GM19455 (cell line): ENCODE measurements around the gene GRAMD1B.

Source experiments
- ATAC-seq: cut with Tn5 transposase; IDR thresholded peaks from one replicate; pipeline ENCODE4 v1.9.1; 2021; ENCODE audit not compliant: unreplicated experiment

The GRAMD1B gene

DNA sequence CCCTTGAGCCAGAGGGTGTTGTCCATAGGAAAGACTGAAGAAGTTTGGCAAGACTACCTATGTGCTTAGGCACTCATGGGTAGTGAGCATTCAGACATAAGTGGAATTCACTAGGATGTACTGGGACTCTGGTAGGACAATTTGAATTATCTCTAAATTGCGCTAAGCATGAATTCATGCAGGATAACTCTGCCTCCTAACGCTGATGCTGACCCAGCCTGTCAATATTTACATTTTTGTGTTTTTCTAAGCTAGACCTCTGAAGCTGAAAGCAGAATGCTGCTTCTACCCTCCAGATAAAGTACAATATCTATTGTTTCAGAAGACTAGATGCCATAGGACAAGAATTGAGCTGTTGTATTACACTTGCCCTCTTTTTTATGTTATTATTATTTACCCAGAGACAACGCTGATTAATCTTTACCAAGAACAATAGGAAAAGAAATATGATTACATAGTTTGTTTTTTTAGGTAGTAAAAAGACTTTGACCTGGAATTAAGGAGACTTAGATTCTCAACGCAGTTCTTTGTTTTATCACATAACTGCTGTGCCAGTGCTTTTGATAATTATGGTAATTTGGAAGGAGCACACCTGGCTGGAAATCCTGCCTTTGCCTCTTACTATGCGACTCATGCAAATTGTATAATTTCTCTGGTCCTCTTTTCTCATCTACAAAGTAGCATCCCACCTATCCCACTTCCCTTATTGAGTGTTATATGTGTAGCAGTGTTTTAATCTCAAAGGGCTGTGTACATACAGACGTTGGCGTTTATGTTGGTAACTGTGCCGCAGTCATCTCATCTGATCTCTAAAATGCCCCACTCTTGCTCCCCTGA lies 21.2 kb upstream of the GRAMD1B start:
- ATAC-seq: no peak

GRCh38 chr11:123409456-123410217 lies 20.4 kb upstream of the GRAMD1B start:
- ATAC-seq: no peak

DNA sequence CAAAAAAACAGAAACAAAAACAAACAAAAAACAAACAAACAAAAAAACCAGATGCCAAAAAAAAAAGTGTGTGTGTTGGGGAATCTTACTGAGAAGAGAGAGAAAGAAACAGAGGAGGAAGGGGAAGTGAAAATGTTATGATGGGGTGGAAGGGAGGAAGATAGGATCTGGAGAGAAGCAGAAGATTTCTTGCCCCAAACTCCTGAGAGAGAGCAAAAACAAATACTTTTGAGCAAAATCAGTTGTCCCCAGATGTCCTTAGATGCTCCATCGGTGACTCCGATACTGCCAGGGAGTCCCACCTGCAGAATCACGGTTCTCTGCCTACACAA lies 19.9 kb upstream of the GRAMD1B start:
- ATAC-seq: no peak

GRCh38 chr11:123413636-123414035 lies 16.4 kb upstream of the GRAMD1B start:
- ATAC-seq: no peak

DNA sequence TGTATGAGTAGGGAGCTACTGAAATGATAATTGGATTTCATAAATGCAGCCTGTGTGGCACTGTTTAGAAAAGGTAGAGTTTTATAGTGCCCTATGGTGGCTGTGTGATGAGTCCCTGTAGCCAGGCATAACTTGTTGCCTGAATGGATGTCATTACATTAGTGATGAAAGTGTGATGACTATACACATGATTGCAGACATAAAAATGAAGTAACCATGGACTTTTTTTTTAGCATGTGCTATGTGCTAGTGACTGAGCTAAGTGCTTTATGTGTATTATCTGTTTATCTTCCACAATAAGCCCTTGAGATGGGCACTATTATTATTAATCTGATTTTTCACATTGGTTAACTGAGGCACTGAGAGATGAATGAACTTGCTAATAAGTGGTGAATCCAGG lies 13.5 kb upstream of the GRAMD1B start:
- no peak for ATAC-seq

GRCh38 chr11:123418351-123419114 lies 11.5 kb upstream of the GRAMD1B start:
- ATAC-seq: no peak

GRCh38 chr11:123419731-123420452 lies 10.2 kb upstream of the GRAMD1B start:
- ATAC-seq: no peak

DNA sequence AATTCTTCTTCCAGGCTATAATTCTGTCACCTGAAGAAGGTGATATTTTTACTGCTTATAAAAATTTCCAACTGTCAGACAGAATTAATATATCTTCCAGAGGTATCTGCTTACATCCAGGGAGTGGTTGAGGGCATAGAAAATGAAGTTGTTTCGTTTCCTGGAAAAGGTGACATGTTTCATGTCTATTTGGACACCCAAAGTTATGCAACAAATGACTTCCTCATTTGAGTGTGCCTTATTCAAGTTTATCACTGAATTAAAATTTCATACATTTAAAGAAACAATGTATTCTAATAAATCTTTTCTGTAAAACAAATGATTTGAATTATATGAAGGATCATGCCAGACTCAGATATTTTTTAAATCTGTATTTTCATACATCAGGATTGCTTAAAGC lies 8.5 kb upstream of the GRAMD1B start:
- no peak for ATAC-seq

- ATAC-seq: no peak
Observed at GRCh38 chr11:123425367-123425766, 4.7 kb upstream of the GRAMD1B start.

DNA sequence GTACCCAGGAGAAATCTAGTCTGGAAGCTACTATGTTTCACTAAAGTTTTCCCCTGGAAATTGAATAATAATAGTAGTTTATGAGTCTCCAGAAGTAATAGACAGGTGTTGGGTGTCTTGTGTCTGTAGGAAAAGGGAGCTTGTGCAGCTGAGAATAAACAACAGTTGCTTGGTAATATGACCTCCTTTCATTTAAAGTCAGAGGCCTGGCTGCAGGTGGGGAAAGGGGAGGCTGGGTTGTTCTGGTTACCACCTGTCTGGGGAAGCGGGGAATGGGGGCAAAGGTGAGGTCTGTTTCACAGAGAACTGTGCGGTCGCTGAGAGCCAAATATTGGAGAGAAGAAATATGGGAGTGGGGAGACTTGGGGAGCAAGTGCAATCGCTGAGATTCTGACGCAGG lies 3.3 kb upstream of the GRAMD1B start:
- no peak for ATAC-seq

GRCh38 chr11:123427405-123427804 lies 2.7 kb upstream of the GRAMD1B start:
- no peak for ATAC-seq

GRCh38 chr11:123428116-123428715 lies 1.9 kb upstream of the GRAMD1B start:
- no peak for ATAC-seq

- ATAC-seq: no peak
Observed at GRCh38 chr11:123429336-123429735, 733 bp upstream of the GRAMD1B start.

DNA sequence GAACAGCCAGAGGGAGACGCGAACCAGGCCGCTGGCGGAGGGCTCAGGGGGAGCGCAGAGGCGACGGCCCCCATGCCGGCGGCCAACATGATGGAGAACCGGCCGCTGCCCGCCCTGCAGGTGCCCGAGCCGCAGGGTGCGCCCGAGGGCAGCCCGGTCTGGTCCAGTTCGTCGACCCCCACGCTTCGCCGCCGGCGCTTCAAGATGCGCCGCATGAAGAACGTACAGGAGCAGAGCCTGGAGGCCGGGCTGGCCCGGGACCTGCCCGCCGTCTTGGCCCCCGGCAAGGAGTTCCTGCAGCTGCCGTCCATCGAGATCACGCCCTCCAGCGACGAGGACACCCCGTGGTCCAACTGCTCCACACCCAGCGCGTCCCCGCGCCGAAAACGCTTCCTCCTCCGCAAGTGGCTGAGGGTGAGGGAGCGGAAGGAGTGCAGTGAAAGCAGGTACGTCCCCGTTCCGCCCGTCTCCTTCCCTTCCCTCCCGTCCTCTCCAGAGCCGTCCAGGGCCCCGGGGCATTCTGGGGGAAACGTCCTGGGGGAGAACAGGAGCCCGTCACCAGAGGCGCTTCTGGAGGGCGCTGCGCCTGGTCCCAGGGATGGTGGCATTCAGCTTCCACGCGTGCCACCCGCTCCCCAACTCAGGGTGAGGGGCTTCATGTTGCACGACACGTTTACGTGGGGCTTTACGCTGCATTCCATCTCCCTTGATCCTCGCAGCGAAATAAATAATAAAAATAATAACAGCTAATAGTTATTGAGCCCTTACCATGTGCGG lies 840 bp downstream of the GRAMD1B start:
- peak; percentile 47 for ATAC-seq

- ATAC-seq: no peak
Observed at GRCh38 chr11:123431619-123432018, 1.6 kb downstream of the GRAMD1B start.

- ATAC-seq: no peak
Observed at GRCh38 chr11:123434262-123434661, 4.2 kb downstream of the GRAMD1B start.

- no peak for ATAC-seq
Observed at GRCh38 chr11:123434911-123435310, 4.8 kb downstream of the GRAMD1B start.

DNA sequence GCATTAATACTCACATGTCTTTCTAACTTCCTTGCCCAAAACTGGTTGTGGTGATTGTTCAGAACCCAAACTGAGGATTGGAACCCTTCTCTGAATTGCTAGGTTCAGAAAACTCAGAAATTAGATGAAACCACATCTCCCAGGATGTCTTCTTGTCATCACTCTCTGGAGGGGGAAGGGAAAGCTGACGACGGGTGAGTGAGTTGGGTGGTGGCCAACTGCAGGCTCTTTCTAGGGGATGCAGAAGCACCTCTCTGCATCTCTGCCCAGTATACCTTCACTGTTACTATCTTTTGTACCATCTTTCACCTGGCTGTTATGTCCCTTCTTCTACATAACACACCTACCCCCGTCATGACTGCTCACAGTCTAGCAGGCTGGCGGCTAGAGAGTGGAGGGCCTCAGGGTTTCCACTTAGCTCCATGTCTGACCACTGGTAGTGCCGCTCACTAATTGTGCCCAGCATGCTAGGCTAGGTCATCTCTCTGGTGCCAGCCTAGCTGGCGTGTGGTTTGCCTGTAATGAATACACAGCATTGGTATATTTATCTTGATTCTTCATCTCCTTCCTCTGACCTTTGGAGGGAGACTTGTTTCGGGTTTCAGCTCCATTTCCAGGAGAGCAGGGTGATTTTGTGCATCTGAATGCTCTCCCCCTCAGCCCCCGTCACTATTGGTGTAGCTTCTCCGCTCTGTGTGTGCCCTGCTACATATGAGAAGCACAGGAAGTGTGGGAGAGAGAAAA lies 7.3 kb downstream of the GRAMD1B start:
- ATAC-seq: no peak

DNA sequence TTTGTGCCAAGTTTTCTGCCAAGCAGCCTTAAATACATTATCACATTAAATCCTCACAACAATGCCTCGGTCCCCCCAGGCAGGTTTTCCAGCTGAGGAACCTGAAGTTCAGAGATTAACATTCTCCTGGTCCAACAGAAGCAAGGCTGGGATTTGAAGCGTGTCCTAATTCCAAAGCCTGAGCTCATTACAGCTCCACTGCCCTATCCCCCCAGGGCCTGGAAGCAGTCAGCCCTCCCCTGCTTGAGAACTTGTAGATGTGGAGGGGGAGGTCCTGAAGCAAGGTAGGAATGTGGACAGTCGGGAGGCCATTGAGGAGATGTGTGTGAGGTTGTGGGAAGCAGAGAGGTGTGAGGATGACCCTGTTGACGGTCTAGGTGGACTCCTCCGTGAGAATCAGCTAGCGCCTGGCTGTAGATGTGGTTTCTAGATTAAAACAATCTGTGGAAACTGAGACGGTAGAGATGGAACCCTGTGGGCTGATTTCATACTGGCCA lies 8.1 kb downstream of the GRAMD1B start:
- ATAC-seq: no peak
